ENCODE results near the gene BTNL2.

DNA sequence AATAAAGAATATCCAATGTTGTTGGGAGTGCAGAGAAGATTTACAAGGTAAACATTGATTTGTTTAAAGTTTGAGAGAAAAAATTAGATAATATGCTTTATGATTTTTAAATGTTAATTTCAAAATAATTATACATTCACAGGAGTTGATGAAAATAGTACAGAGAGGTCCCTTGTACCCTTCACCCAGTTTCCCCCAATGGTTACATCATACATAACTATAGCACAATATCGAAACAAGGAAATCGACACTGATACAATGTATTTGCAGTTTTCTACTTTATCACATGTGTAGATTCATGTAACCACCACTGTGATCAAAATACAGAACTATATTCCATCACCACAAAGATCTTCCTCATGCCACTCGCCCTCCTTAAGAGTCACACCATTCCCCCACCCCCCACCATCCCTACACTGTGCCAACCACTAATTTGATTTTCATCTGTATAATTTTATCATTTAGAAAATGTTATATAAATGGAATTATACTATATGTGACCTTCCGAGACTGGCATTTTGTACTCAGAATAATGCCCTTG, 21.0 kb upstream of the BTNL2 start:
- TF ChIP-seq, protein P1, sequence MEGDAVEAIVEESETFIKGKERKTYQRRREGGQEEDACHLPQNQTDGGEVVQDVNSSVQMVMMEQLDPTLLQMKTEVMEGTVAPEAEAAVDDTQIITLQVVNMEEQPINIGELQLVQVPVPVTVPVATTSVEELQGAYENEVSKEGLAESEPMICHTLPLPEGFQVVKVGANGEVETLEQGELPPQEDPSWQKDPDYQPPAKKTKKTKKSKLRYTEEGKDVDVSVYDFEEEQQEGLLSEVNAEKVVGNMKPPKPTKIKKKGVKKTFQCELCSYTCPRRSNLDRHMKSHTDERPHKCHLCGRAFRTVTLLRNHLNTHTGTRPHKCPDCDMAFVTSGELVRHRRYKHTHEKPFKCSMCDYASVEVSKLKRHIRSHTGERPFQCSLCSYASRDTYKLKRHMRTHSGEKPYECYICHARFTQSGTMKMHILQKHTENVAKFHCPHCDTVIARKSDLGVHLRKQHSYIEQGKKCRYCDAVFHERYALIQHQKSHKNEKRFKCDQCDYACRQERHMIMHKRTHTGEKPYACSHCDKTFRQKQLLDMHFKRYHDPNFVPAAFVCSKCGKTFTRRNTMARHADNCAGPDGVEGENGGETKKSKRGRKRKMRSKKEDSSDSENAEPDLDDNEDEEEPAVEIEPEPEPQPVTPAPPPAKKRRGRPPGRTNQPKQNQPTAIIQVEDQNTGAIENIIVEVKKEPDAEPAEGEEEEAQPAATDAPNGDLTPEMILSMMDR (conservative IDR thresholded peaks at IDR 0.05; ENCODE audit: low read length), result no peak
- no peak for TF ChIP-seq EZH2phosphoT487 (IDR thresholded peaks at IDR 0.05; ENCODE audit: borderline replicate concordance)

Measured in Loucy (cell line).